Panc1 (cell line): ENCODE measurements around the gene NPAS3.

ENCODE experiments used
- CTCF ChIP-seq: fragments of 450-650 bp; IDR thresholded peaks from 2 replicates; pipeline ENCODE4 v1.5.1; 2017; ENCODE audit warnings: mild to moderate bottlenecking
- POLR2AphosphoS5 ChIP-seq: IDR thresholded peaks from 2 replicates; pipeline ENCODE4 v1.6.1; 2012; ENCODE audit warnings: mild to moderate bottlenecking, low read depth, low read length, moderate library complexity
- REST ChIP-seq, 2 experiments: IDR thresholded peaks; 2 replicates each; pipeline ENCODE4 v1.6.1; 2011 to 2012; ENCODE audit warnings: low read depth in 2 of 2, control low read depth in 1 of 2, low read length in 1 of 2, mild to moderate bottlenecking in 1 of 2, moderate library complexity in 1 of 2; ENCODE audit not compliant: insufficient read depth in 1 of 2
- SIN3A ChIP-seq: IDR thresholded peaks from 2 replicates; pipeline ENCODE4 v1.6.1; 2012; ENCODE audit warnings: low read depth, mild to moderate bottlenecking, low read length, moderate library complexity, borderline replicate concordance; ENCODE audit not compliant: insufficient read depth
- TCF7L2 ChIP-seq: IDR thresholded peaks from 2 replicates; pipeline ENCODE4 v1.6.1; 2011; ENCODE audit warnings: mild to moderate bottlenecking, low read depth, low read length, inconsistent platforms

- TF ChIP-seq CTCF (no peak), TCF7L2 (no peak), SIN3A (no peak), REST (IDR thresholded peaks at IDR 0.05; ENCODE audit: insufficient read depth in 1 of 2, low read depth in 2 of 2, low read length in 1 of 2) (no peak), POLR2AphosphoS5 (no peak)
Observed at GRCh38 chr14:33809396-33809981, 870.8 kb downstream of the NPAS3 start.
